Endothelial cell of umbilical vein (primary cell): ENCODE data around the gene LPP. TPM values are rescaled to one million over a fixed set of nuclear protein-coding genes. Genes with fewer than 3 reads are reported as not detected.
A peak's percentile ranks its signal among the peaks of the same experiment; 100 is the strongest.

Experiments
- BruUV-seq: library from RNA; stranded (reverse); fragments of 400-500 nt; replicated peaks from 2 replicates; lab custom pipeline; 2021; lab: Mats Ljungman, UMichigan
- CTCF ChIA-PET: fragments of 300-600, 350-600 bp; sonication (Branson Sonifier 250); formaldehyde crosslinking; loops from one replicate; lab custom pipeline; 2021; ENCODE audit warnings: antibody characterized with exemption, inconsistent platforms; lab: Charles Lee
- POLR2A ChIA-PET: fragments of 300-600, 350-600 bp; sonication (Branson Sonifier 250); formaldehyde crosslinking; loops from one replicate; lab custom pipeline; 2021; ENCODE audit warnings: antibody characterized with exemption, inconsistent platforms; lab: Charles Lee
- DNase-seq: peaks from one replicate; pipeline ENCODE4 v3.0.0-alpha.2; 2011; ENCODE audit warnings: low read depth, low spot score
- FAIRE-seq: peaks from 2 replicates; lab custom pipeline; 2011; peaks lifted over from hg19 to GRCh38; lab: Jason Lieb, UNC
- H2AFZ ChIP-seq: 2 replicates; pipeline ENCODE4 v1.6.0; 2012; ENCODE audit warnings: low read depth, low read length, control low read depth, inconsistent platforms
- H3K27ac ChIP-seq: 2 replicates; pipeline ENCODE4 v1.5.1; 2011; ENCODE audit warnings: low read depth, mild to moderate bottlenecking, control low read depth, low read length, moderate library complexity; ENCODE audit not compliant: insufficient read depth
- H3K27me3 ChIP-seq, 2 experiments: 2 replicates each; pipeline versions ENCODE4 v1.6.0 to v1.6.1; 2011; ENCODE audit warnings: low read length in 2 of 2, mixed read lengths in 1 of 2; ENCODE audit not compliant: control insufficient read depth in 2 of 2, insufficient read depth in 2 of 2
- H3K36me3 ChIP-seq, 2 experiments: 2 replicates in 1 of 2; 3 replicates in 1 of 2; pipeline ENCODE4 v1.5.1; 2011; ENCODE audit warnings: low read length in 2 of 2, mild to moderate bottlenecking in 1 of 2, moderate library complexity in 1 of 2; ENCODE audit not compliant: control insufficient read depth in 2 of 2, insufficient read depth in 2 of 2; ENCODE audit errors: extremely low read depth in 1 of 2
- H3K4me1 ChIP-seq: 3 replicates; pipeline ENCODE4 v1.5.1; 2011; ENCODE audit warnings: mild to moderate bottlenecking, low read length; ENCODE audit not compliant: control insufficient read depth, insufficient read depth; ENCODE audit errors: extremely low read depth
- H3K4me2 ChIP-seq: 2 replicates; pipeline ENCODE4 v1.6.1; 2011; ENCODE audit warnings: low read length, control low read depth, mixed read lengths; ENCODE audit not compliant: insufficient read depth
- H3K4me3 ChIP-seq, 3 experiments: fragments of 200-600 bp in 1 of 3; sonication (generic), shearing (Covaris generic) in 1 of 3; replicated peaks in 1 of 3; 2 replicates each; pipeline ENCODE4 v1.5.1; 2011 to 2016; ENCODE audit warnings: control low read depth in 3 of 3, low read length in 3 of 3, mild to moderate bottlenecking in 2 of 3, inconsistent platforms in 1 of 3, low read depth in 1 of 3, moderate library complexity in 1 of 3; ENCODE audit not compliant: insufficient read depth in 1 of 3
- H3K79me2 ChIP-seq: 2 replicates; pipeline ENCODE4 v1.6.0; 2012; ENCODE audit warnings: low read length, inconsistent platforms; ENCODE audit not compliant: control insufficient read depth, insufficient read depth
- H3K9ac ChIP-seq: replicated peaks from 2 replicates; pipeline ENCODE3; 2011; ENCODE audit warnings: low read length, control low read depth; ENCODE audit not compliant: insufficient read depth; ENCODE audit errors: extremely low read depth
- H3K9me1 ChIP-seq: replicated peaks from 3 replicates; pipeline ENCODE4 v1.6.0; 2011; ENCODE audit warnings: mild to moderate bottlenecking, low read length; ENCODE audit not compliant: control insufficient read depth, insufficient read depth; ENCODE audit errors: extremely low read depth
- H3K9me3 ChIP-seq: replicated peaks from 2 replicates; pipeline ENCODE4 v1.5.1; 2012; ENCODE audit warnings: low read length, inconsistent platforms; ENCODE audit not compliant: control insufficient read depth, insufficient read depth
- H4K20me1 ChIP-seq: replicated peaks from 2 replicates; pipeline ENCODE3; 2011; ENCODE audit warnings: mild to moderate bottlenecking, low read length; ENCODE audit not compliant: control insufficient read depth, insufficient read depth; ENCODE audit errors: extremely low read depth
- EZH2 ChIP-seq: IDR thresholded peaks from 2 replicates; pipeline ENCODE4 v1.6.1; 2012; ENCODE audit warnings: borderline replicate concordance, low read depth, mild to moderate bottlenecking, moderate library complexity, low read length, inconsistent platforms; ENCODE audit not compliant: severe bottlenecking
- FOS ChIP-seq: IDR thresholded peaks from 2 replicates; pipeline ENCODE4 v1.6.1; 2011; ENCODE audit warnings: mild to moderate bottlenecking, low read length, moderate library complexity, borderline replicate concordance; ENCODE audit not compliant: insufficient read depth
- GATA2 ChIP-seq: IDR thresholded peaks from 2 replicates; pipeline ENCODE4 v1.7.0; 2011; ENCODE audit warnings: low read depth, mild to moderate bottlenecking, moderate library complexity, mixed read lengths, low read length; ENCODE audit not compliant: insufficient read length, insufficient read depth
- JUN ChIP-seq: IDR thresholded peaks from 2 replicates; pipeline ENCODE4 v1.6.1; 2011; ENCODE audit warnings: borderline replicate concordance, low read depth; ENCODE audit not compliant: insufficient read length, insufficient read depth
- MYC ChIP-seq: IDR thresholded peaks from one replicate; pipeline ENCODE4 v1.6.1; 2011; ENCODE audit warnings: mild to moderate bottlenecking, low read depth, low read length
- POLR2A ChIP-seq: IDR thresholded peaks from 2 replicates; pipeline ENCODE4 v1.6.1; 2012; ENCODE audit warnings: low read depth, mild to moderate bottlenecking, control low read depth, low read length
- POLR2AphosphoS5 ChIP-seq: IDR thresholded peaks from 2 replicates; pipeline ENCODE4 v1.6.1; 2012; ENCODE audit warnings: low read depth, mild to moderate bottlenecking, control low read depth, low read length, moderate library complexity; ENCODE audit not compliant: insufficient read depth
- dilution Hi-C: fragments of 300-500 bp; cut with MboI; formaldehyde crosslinking; loops from one replicate; pipeline ENCODE4 v1.15.0; 2019; ENCODE audit warnings: low sequenced_read_pairs; ENCODE audit not compliant: extremely low pct_ligation_motif_present
- intact Hi-C: fragments of 100-400 bp; cut with micrococcal nuclease; formaldehyde crosslinking; loops from one replicate; pipeline ENCODE4 v1.10.0; 2022
- polyA plus RNA-seq, 4 experiments: library from polyadenylated mRNA; depleted of rRNA in 3 of 4; stranded (reverse) in 3 of 4; unstranded in 1 of 4; fragments of >200 nt; gene quantifications; 2 replicates each; pipeline versions ENCODE4 v1.2.1 to v1.2.3, GENCODE V29; 2011 to 2012; ENCODE audit warnings: missing spikeins in 1 of 4
- total RNA-seq: library from RNA; stranded (reverse); gene quantifications from 2 replicates; pipeline ENCODE4 v1.2.3, GENCODE V29; 2021
- TF ChIP-seq, protein P1 (sequence below), 2 donors: IDR thresholded peaks; 1 replicate in 1 of 2; 2 replicates in 1 of 2; pipeline ENCODE4 v1.5.1; 2011; ENCODE audit warnings: low read length in 2 of 2, mild to moderate bottlenecking in 2 of 2, moderate library complexity in 2 of 2, control low read depth in 1 of 2, inconsistent platforms in 1 of 2, low read depth in 1 of 2; ENCODE audit not compliant: insufficient read depth in 1 of 2; ENCODE audit errors: extremely low read depth in 1 of 2
- TF ChIP-seq, protein P2 (sequence below): IDR thresholded peaks from 2 replicates; pipeline ENCODE4 v1.6.1; 2011; ENCODE audit not compliant: insufficient read depth, insufficient read length

LPP gene
- total and polyA plus RNA-seq, 2 donors (not counting 3 experiments of a cell fraction or from before 2014, with no cell fraction given): 16.9 to 153 TPM

DNA sequence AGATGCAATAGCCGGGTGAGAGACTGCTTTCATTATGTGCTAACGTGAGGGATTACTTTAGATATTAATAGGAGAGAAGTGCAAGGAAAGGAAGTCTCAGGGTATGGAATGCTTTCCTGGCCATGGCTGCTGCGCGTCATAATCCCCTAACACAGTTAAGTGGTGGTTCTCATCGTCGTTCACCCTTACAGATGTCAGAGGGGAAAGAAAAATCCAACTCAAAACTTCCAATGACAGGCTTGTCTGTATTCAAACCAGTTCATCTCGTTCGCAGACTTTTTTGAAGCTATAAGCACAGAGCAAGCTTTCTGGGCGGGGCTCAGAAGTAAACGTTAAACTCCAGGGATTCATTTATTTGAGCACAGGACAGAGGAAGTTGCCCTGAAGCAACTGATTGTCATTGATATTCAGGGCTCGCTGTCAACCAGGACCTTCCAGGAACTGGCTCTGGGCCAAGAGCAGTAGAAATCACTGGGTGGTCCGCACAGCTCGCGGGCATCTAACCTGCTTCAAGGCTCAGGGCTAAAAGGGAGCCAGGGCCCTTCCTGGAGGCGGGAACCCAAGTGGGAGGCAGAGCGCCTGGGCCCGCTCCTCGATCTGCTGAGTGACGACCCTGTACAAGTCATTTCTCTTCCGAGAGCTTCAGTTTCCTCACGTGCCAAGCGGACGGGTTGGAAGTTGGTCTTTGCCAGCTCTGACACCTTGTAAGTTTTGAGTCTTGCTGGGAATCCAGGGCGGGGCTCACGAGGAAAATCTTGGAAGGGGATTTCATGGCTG lies 1.1 kb upstream of the LPP start:
- TSS peak; percentile 81 for BruUV-seq
- no peaks in the 10 kb centered on the region for H3K36me3 ChIP-seq
- ChIA-PET CTCF (interaction anchor here (0.6 to 1.9 kb wide), 8 partner anchors 9 to 805 kb away, joined by 3 to 9 read pairs (median 4); partner anchors contain the start of gene BCL6), POLR2A (interaction anchor here (0.7 to 1.7 kb wide), 4 partner anchors 110 to 407 kb away, joined by 3 to 13 read pairs (median 6); partner anchors contain the start of gene BCL6)
- H3K27ac ChIP-seq: peak overlapping the region; percentile 91
- H2AFZ ChIP-seq: peak overlapping the region; percentile 30
- intact Hi-C loops (loop anchor here (1.0 to 10.0 kb wide), 10 partner anchors 76 to 796 kb away; no protein-coding TSS in a partner anchor), dilution Hi-C loops (no loop called here)
- no peaks in the 10 kb centered on the region for H3K27me3 ChIP-seq
- H3K9me3 ChIP-seq: no peaks in the 10 kb centered on the region
- no peaks in the 10 kb centered on the region for H3K9me1 ChIP-seq
- H3K9ac ChIP-seq: peak overlapping the region; percentile 90
- peak overlapping the region; percentile 60 for H3K4me2 ChIP-seq
- H3K4me1 ChIP-seq: peaks cover 20% of the 10 kb centered on the region
- TF ChIP-seq POLR2AphosphoS5 (peak; percentile 17), MYC (no peak), EZH2 (no peak), POLR2A (peak; percentile 34), FOS (no peak), JUN (no peak), GATA2 (no peak)
- TF ChIP-seq, protein P1, sequence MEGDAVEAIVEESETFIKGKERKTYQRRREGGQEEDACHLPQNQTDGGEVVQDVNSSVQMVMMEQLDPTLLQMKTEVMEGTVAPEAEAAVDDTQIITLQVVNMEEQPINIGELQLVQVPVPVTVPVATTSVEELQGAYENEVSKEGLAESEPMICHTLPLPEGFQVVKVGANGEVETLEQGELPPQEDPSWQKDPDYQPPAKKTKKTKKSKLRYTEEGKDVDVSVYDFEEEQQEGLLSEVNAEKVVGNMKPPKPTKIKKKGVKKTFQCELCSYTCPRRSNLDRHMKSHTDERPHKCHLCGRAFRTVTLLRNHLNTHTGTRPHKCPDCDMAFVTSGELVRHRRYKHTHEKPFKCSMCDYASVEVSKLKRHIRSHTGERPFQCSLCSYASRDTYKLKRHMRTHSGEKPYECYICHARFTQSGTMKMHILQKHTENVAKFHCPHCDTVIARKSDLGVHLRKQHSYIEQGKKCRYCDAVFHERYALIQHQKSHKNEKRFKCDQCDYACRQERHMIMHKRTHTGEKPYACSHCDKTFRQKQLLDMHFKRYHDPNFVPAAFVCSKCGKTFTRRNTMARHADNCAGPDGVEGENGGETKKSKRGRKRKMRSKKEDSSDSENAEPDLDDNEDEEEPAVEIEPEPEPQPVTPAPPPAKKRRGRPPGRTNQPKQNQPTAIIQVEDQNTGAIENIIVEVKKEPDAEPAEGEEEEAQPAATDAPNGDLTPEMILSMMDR (IDR thresholded peaks at IDR 0.05; ENCODE audit: extremely low read depth in 1 of 2, insufficient read depth in 1 of 2, low read depth in 1 of 2, low read length in 2 of 2): no peak
- TF ChIP-seq, protein P2, sequence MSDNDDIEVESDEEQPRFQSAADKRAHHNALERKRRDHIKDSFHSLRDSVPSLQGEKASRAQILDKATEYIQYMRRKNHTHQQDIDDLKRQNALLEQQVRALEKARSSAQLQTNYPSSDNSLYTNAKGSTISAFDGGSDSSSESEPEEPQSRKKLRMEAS: no peak
- H4K20me1 ChIP-seq: no peaks in the 10 kb centered on the region
- no peak for FAIRE-seq
- H3K79me2 ChIP-seq: peaks cover 38% of the 10 kb centered on the region
- DNase-seq: no peak
- peak overlapping the region; percentile 49 to 94 (median 92) for H3K4me3 ChIP-seq
